HUDEP-2 (cell line): Measurements from ENCODE around the gene ADIPOR2.
"Not testable (repeated sequence)": the region's sequence is repeated elsewhere in the genome, so short reads cannot be mapped to it uniquely, and the experiment has no call there.

Experiments used
- DNase-seq, 76 experiments: peaks; one replicate each; lab custom pipeline; 2025; ENCODE audit not compliant: unreplicated experiment in 76 of 76; lab: John Stamatoyannopoulos, UW

ADIPOR2 gene

GRCh38 chr12:1810201-1810930 is 119.5 kb downstream of the ADIPOR2 start:
- no peak for DNase-seq

GRCh38 chr12:1810931-1811280 is 120.0 kb downstream of the ADIPOR2 start:
- no peak for DNase-seq

GRCh38 chr12:1811281-1811947 is 120.5 kb downstream of the ADIPOR2 start:
- DNase-seq: no peak

GRCh38 chr12:1811948-1812291 is 121.0 kb downstream of the ADIPOR2 start:
- no peak for DNase-seq

- peak in 22 of 76 experiments; percentile 6 to 51 (median 23) for DNase-seq
Observed at GRCh38 chr12:1812650-1813302, 121.9 kb downstream of the ADIPOR2 start.

- no peak for DNase-seq
Observed at GRCh38 chr12:1814266-1814665, 123.4 kb downstream of the ADIPOR2 start.

- DNase-seq: no peak
Observed at GRCh38 chr12:1815108-1815507, 124.2 kb downstream of the ADIPOR2 start.

- peak in 41 of 76 experiments; percentile 11 to 68 (median 31) for DNase-seq
Observed at GRCh38 chr12:1815814-1816729, 125.2 kb downstream of the ADIPOR2 start.

GRCh38 chr12:1816730-1817348 is 126.0 kb downstream of the ADIPOR2 start:
- DNase-seq: no peak

GRCh38 chr12:1817928-1818327 is 127.1 kb downstream of the ADIPOR2 start:
- DNase-seq: not testable (repeated sequence)

GRCh38 chr12:1819050-1819449 is 128.2 kb downstream of the ADIPOR2 start:
- peak in 1 of 76 experiments; percentile 14 for DNase-seq

- DNase-seq: peak in 71 of 76 experiments; percentile 8 to 83 (median 55)
Observed at GRCh38 chr12:1819571-1819970, 128.7 kb downstream of the ADIPOR2 start.

- DNase-seq: no peak
Observed at GRCh38 chr12:1820191-1820895, 129.5 kb downstream of the ADIPOR2 start, which contains the start of gene LRTM2. Gene LRTM2 (plus strand): TSS chr12:1820565. CDS start chr12:1828149, 7,584 bp downstream.

GRCh38 chr12:1820896-1821291 is 130.0 kb downstream of the ADIPOR2 start:
- no peak for DNase-seq

GRCh38 chr12:1821805-1822204 is 130.9 kb downstream of the ADIPOR2 start:
- DNase-seq: peak in 72 of 76 experiments; percentile 18 to 92 (median 73)

- peak in 34 of 76 experiments; percentile 11 to 60 (median 28) for DNase-seq
Observed at GRCh38 chr12:1822699-1823098, 131.8 kb downstream of the ADIPOR2 start.

GRCh38 chr12:1823237-1823636 is 132.4 kb downstream of the ADIPOR2 start:
- DNase-seq: peak in 2 of 76 experiments; percentile 18 to 24

GRCh38 chr12:1825382-1826102 is 134.7 kb downstream of the ADIPOR2 start:
- no peak for DNase-seq

GRCh38 chr12:1826401-1826800 is 135.5 kb downstream of the ADIPOR2 start:
- no peak for DNase-seq
